NT2/D1 (cell line): ENCODE data around the gene PCDHGB7.
"Not testable (repeated sequence)": the region's sequence is repeated elsewhere in the genome, so short reads cannot be mapped to it uniquely, and the experiment has no call there.

Experiments used
- SUZ12 ChIP-seq: IDR thresholded peaks from 2 replicates; pipeline ENCODE4 v1.6.1; 2011; ENCODE audit not compliant: insufficient read length, insufficient read depth; ENCODE audit errors: extremely low read depth
- YY1 ChIP-seq: IDR thresholded peaks from 2 replicates; pipeline ENCODE4 v1.6.1; 2011; ENCODE audit not compliant: insufficient read length, insufficient read depth
- ZNF274 ChIP-seq: IDR thresholded peaks from 2 replicates; pipeline ENCODE4 v1.6.1; 2011; ENCODE audit warnings: mild to moderate bottlenecking, low read depth, low read length

DNA sequence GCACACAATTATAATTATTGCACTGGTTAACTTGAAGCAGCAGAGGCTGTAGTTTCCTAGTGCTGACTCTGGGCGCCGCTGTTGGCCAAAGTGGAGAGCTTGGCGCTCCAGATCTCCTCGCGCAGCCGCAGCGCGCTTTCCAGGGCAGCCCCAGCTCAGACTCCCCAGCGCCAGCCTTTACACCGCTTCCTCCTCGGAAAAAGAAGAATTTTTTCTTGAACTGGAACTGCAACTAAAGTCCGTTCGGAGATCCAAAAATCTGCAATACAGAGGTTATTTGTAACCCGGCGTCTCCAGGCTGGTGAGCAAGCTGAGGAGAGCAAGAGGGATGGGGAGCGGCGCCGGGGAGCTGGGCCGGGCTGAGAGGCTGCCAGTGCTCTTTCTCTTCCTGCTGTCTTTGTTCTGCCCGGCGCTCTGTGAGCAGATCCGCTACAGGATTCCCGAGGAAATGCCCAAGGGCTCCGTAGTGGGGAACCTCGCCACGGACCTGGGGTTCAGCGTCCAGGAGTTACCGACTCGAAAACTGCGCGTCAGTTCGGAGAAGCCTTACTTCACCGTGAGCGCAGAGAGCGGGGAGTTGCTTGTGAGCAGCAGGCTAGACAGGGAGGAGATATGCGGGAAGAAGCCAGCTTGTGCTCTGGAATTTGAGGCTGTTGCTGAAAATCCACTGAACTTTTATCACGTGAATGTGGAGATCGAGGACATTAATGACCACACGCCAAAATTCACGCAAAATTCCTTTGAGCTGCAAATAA is 29.7 kb upstream of the PCDHGB7 start, which contains the start of gene PCDHGB4:
- TF ChIP-seq ZNF274, YY1, SUZ12: not testable (repeated sequence)
